Astrocyte (in vitro differentiated cells and primary cell): ENCODE measurements around the gene CTSE. TPM values are rescaled to one million over a fixed set of nuclear protein-coding genes. Genes with fewer than 3 reads are reported as not detected.

Experiments
- DNase-seq: peaks from one replicate; pipeline ENCODE4 v3.0.0-alpha.2; 2010; ENCODE audit warnings: low read depth
- FAIRE-seq: peaks from 2 replicates; lab custom pipeline; 2011; peaks lifted over from hg19 to GRCh38; lab: Jason Lieb, UNC
- H2AFZ ChIP-seq: 2 replicates; pipeline ENCODE4 v1.6.0; 2012; ENCODE audit warnings: low read depth, low read length, inconsistent platforms
- H3K27ac ChIP-seq: 2 replicates; pipeline ENCODE4 v1.5.1; 2011; ENCODE audit warnings: low read depth, low read length, inconsistent platforms
- H3K27me3 ChIP-seq: 2 replicates; pipeline ENCODE4 v1.6.0; 2011; ENCODE audit warnings: low read length, inconsistent platforms; ENCODE audit not compliant: insufficient read depth
- H3K36me3 ChIP-seq: 2 replicates; pipeline ENCODE4 v1.5.1; 2011; ENCODE audit warnings: low read length, inconsistent platforms; ENCODE audit not compliant: insufficient read depth
- H3K4me1 ChIP-seq: 2 replicates; pipeline ENCODE4 v1.5.1; 2011; ENCODE audit warnings: low read length, inconsistent platforms; ENCODE audit not compliant: insufficient read depth
- H3K4me2 ChIP-seq: 2 replicates; pipeline ENCODE4 v1.6.0; 2012; ENCODE audit warnings: low read length, inconsistent platforms
- H3K4me3 ChIP-seq: 2 replicates; pipeline ENCODE4 v1.5.1; 2011; ENCODE audit warnings: low read depth, mild to moderate bottlenecking, low read length, inconsistent platforms; ENCODE audit not compliant: insufficient read depth
- H3K79me2 ChIP-seq: 2 replicates; pipeline ENCODE4 v1.6.0; 2012; ENCODE audit warnings: mild to moderate bottlenecking, low read length, inconsistent platforms; ENCODE audit not compliant: insufficient read depth
- H3K9ac ChIP-seq: 2 replicates; pipeline ENCODE4 v1.6.0; 2012; ENCODE audit warnings: mild to moderate bottlenecking, low read length, inconsistent platforms
- H3K9me3 ChIP-seq: 2 replicates; pipeline ENCODE4 v1.5.1; 2012; ENCODE audit warnings: low read depth, mild to moderate bottlenecking, low read length, inconsistent platforms; ENCODE audit not compliant: insufficient read depth
- H4K20me1 ChIP-seq: 2 replicates; pipeline ENCODE4 v1.6.0; 2012; ENCODE audit warnings: low read length, inconsistent platforms; ENCODE audit not compliant: insufficient read depth
- H3K27ac Mint-ChIP-seq: one replicate; pipeline ENCODE4 v1.8.0; 2021; ENCODE audit warnings: mild to moderate bottlenecking, mixed read lengths; ENCODE audit not compliant: unreplicated experiment
- H3K27me3 Mint-ChIP-seq: one replicate; pipeline ENCODE4 v1.8.0; 2021; ENCODE audit warnings: low read depth, mixed read lengths; ENCODE audit not compliant: unreplicated experiment
- H3K36me3 Mint-ChIP-seq: one replicate; pipeline ENCODE4 v1.8.0; 2021; ENCODE audit warnings: low read depth, mixed read lengths; ENCODE audit not compliant: unreplicated experiment
- H3K4me1 Mint-ChIP-seq: one replicate; pipeline ENCODE4 v1.8.0; 2021; ENCODE audit warnings: low read depth, mixed read lengths; ENCODE audit not compliant: unreplicated experiment
- H3K4me3 Mint-ChIP-seq: one replicate; pipeline ENCODE4 v1.8.0; 2021; ENCODE audit warnings: mild to moderate bottlenecking, moderate library complexity, mixed read lengths; ENCODE audit not compliant: unreplicated experiment
- H3K9me3 Mint-ChIP-seq: one replicate; pipeline ENCODE4 v1.8.0; 2021; ENCODE audit warnings: mild to moderate bottlenecking, mixed read lengths; ENCODE audit not compliant: unreplicated experiment
- CTCF ChIP-seq: IDR thresholded peaks from 2 replicates; pipeline ENCODE4 v1.5.1; 2011; ENCODE audit warnings: low read depth, mild to moderate bottlenecking, inconsistent platforms, low read length, moderate library complexity; ENCODE audit not compliant: insufficient read depth
- EZH2 ChIP-seq: IDR thresholded peaks from 2 replicates; pipeline ENCODE4 v1.6.1; 2012; ENCODE audit warnings: mild to moderate bottlenecking, low read length, inconsistent platforms; ENCODE audit not compliant: insufficient read depth
- total RNA-seq: library from RNA; stranded (reverse); gene quantifications from 2 replicates; pipeline ENCODE4 v1.2.1, GENCODE V29; 2021

Gene CTSE
- total RNA-seq, 1 donor from 2014 or later: not detected

- H3K4me2 ChIP-seq: no peak overlapping the region
- H3K9me3 Mint-ChIP-seq: no peaks in the 10 kb centered on the region
- peaks cover 5% of the 10 kb centered on the region for H3K4me1 ChIP-seq
- no peak overlapping the region for H3K9ac ChIP-seq
- peaks cover 2% of the 10 kb centered on the region for H3K27me3 Mint-ChIP-seq
- peaks cover 5% of the 10 kb centered on the region for H3K36me3 Mint-ChIP-seq
- FAIRE-seq (no peak), DNase-seq (no peak)
- peaks cover 5% of the 10 kb centered on the region for H4K20me1 ChIP-seq
- H3K4me3 ChIP-seq: no peak overlapping the region
- H3K27ac ChIP-seq: no peak overlapping the region
- no peaks in the 10 kb centered on the region for H3K9me3 ChIP-seq
- H3K4me1 Mint-ChIP-seq: peaks cover 11% of the 10 kb centered on the region
- no peaks in the 10 kb centered on the region for H3K79me2 ChIP-seq
- no peak overlapping the region for H2AFZ ChIP-seq
- H3K4me3 Mint-ChIP-seq: no peak overlapping the region
- H3K36me3 ChIP-seq: no peaks in the 10 kb centered on the region
- no peaks in the 10 kb centered on the region for H3K27me3 ChIP-seq
- H3K27ac Mint-ChIP-seq: no peak overlapping the region
- TF ChIP-seq EZH2 (no peak), CTCF (no peak)
Observed at GRCh38 chr1:205979301-205979700, 44.4 kb downstream of the CTSE start.

GRCh38 chr1:205978676-205979075 lies 45.0 kb downstream of the CTSE start:
- Mint-ChIP-seq H3K27me3 (peaks cover 2% of the 10 kb centered on the region), H3K9me3 (no peaks in the 10 kb centered on the region), H3K36me3 (peaks cover 4% of the 10 kb centered on the region), H3K4me3 (no peak overlapping the region), H3K27ac (no peak overlapping the region), H3K4me1 (peaks cover 10% of the 10 kb centered on the region)
- Histone ChIP-seq H3K4me3 (no peak overlapping the region), H3K9me3 (no peaks in the 10 kb centered on the region), H3K79me2 (no peaks in the 10 kb centered on the region), H3K36me3 (no peaks in the 10 kb centered on the region), H3K4me2 (no peak overlapping the region), H4K20me1 (peaks cover under 1% of the 10 kb centered on the region), H3K27ac (no peak overlapping the region), H2AFZ (no peak overlapping the region), H3K27me3 (no peaks in the 10 kb centered on the region), H3K9ac (no peak overlapping the region), H3K4me1 (peaks cover 5% of the 10 kb centered on the region)
- DNase-seq (no peak), FAIRE-seq (no peak)
- TF ChIP-seq EZH2: no peak
- no peak for TF ChIP-seq CTCF

GRCh38 chr1:205977402-205978014 lies 46.2 kb downstream of the CTSE start:
- Mint-ChIP-seq H3K4me3 (peak overlapping the region; percentile 37), H3K36me3 (peaks cover 4% of the 10 kb centered on the region)
- no peak for FAIRE-seq

More at GRCh38 chr1:205977402-205978014, 46.2 kb downstream of the CTSE start:
- no peak overlapping the region for H3K9ac ChIP-seq
- H2AFZ ChIP-seq: no peak overlapping the region
- no peak for TF ChIP-seq EZH2
- TF ChIP-seq CTCF: peak; percentile 97
- no peaks in the 10 kb centered on the region for H3K9me3 Mint-ChIP-seq
- H3K4me1 Mint-ChIP-seq: peaks cover 7% of the 10 kb centered on the region
- H3K79me2 ChIP-seq: no peaks in the 10 kb centered on the region
- H3K4me2 ChIP-seq: no peak overlapping the region
- H3K27me3 Mint-ChIP-seq: peaks cover 5% of the 10 kb centered on the region
- no peak overlapping the region for H3K4me3 ChIP-seq
- no peaks in the 10 kb centered on the region for H3K9me3 ChIP-seq
- H3K27ac ChIP-seq: no peak overlapping the region
- H4K20me1 ChIP-seq: no peaks in the 10 kb centered on the region
- H3K27ac Mint-ChIP-seq: no peak overlapping the region
- peak; percentile 44 for DNase-seq
- peaks cover 5% of the 10 kb centered on the region for H3K4me1 ChIP-seq
- H3K36me3 ChIP-seq: no peaks in the 10 kb centered on the region
- H3K27me3 ChIP-seq: no peaks in the 10 kb centered on the region
